A549 (cell line): ENCODE measurements around the gene GATA3. TPM values are rescaled to one million over a fixed set of nuclear protein-coding genes. Genes with fewer than 3 reads are reported as not detected.

Experiments used
- ATAC-seq, 2 experiments: fragments of 200-7000 bp in 1 of 2; fragments of >200 bp in 1 of 2; cut with Nextera tagmentation in 1 of 2; cut with Tn5 transposase in 1 of 2; 3 replicates each; pipeline versions ENCODE4 v1.8.0 to v1.9.1; 2018 to 2020; ENCODE audit warnings: mild to moderate bottlenecking in 1 of 2, moderate library complexity in 1 of 2
- CTCF ChIA-PET: fragments of 300-600 bp; sonication (Branson Sonifier 250); formaldehyde crosslinking; extraction: SDS; loops from one replicate; lab custom pipeline; 2021; ENCODE audit warnings: antibody characterized with exemption, inconsistent platforms; lab: Yijun Ruan, JAX
- POLR2A ChIA-PET: fragments of 350-600 bp; formaldehyde crosslinking; extraction: SDS; loops from one replicate; lab custom pipeline; 2021; ENCODE audit warnings: antibody characterized with exemption, inconsistent platforms; lab: Yijun Ruan, JAX
- DNase-seq, 2 experiments: peaks; one replicate each; pipeline versions ENCODE4 v3.0.0 to v3.0.0-alpha.2; 2011 to 2016; ENCODE audit warnings: low read depth in 1 of 2, low spot score in 1 of 2
- FAIRE-seq: peaks from 2 replicates; lab custom pipeline; 2011; peaks lifted over from hg19 to GRCh38; lab: Jason Lieb, UNC
- H3K27ac ChIP-seq, 2 experiments: fragments of >200 bp; sonication (Bioruptor Twin); formaldehyde crosslinking; 3 replicates each; pipeline ENCODE4 v1.5.1; 2016 to 2017
- H3K4me1 ChIP-seq: fragments of >200 bp; sonication (Bioruptor Twin); formaldehyde crosslinking; 3 replicates; pipeline ENCODE4 v1.6.1; 2016
- H3K4me2 ChIP-seq: fragments of >200 bp; sonication (Bioruptor Twin); formaldehyde crosslinking; 3 replicates; pipeline ENCODE4 v1.6.1; 2016
- H3K4me3 ChIP-seq: fragments of >200 bp; sonication (Bioruptor Twin); formaldehyde crosslinking; 3 replicates; pipeline ENCODE4 v1.5.1; 2016
- H3K9me3 ChIP-seq: fragments of >200 bp; sonication (Bioruptor Twin); formaldehyde crosslinking; 3 replicates; pipeline ENCODE4 v1.6.1; 2016
- ATOH8 ChIP-seq: fragments of 250-450 bp; sonication (Bioruptor Pico); IDR thresholded peaks from 2 replicates; pipeline ENCODE4 v1.5.0; 2020; ENCODE audit warnings: low read depth, mild to moderate bottlenecking, moderate library complexity
- BHLHE40 ChIP-seq: IDR thresholded peaks from 2 replicates; pipeline ENCODE4 v1.6.1; 2012; ENCODE audit warnings: low read depth, low read length, inconsistent platforms
- CEBPB ChIP-seq, 2 experiments: fragments of >200 bp in 1 of 2; sonication (Bioruptor Twin) in 1 of 2; formaldehyde crosslinking in 1 of 2; IDR thresholded peaks; 2 replicates each; pipeline ENCODE4 v1.6.1; 2012 to 2016
- EHMT2 ChIP-seq: fragments of 200-600 bp; sonication (generic); IDR thresholded peaks from 2 replicates; pipeline ENCODE4 v1.6.1; 2016; ENCODE audit warnings: antibody characterized with exemption, low read depth, mild to moderate bottlenecking, moderate library complexity
- EP300 ChIP-seq, 2 experiments: fragments of >200 bp; sonication (Bioruptor Twin); formaldehyde crosslinking; IDR thresholded peaks; 2 replicates in 1 of 2; 3 replicates in 1 of 2; pipeline ENCODE4 v1.6.1; 2016 to 2017
- ESRRA ChIP-seq: fragments of 150-350 bp; IDR thresholded peaks from 2 replicates; pipeline ENCODE4 v1.6.1; 2014; ENCODE audit warnings: mild to moderate bottlenecking, low read length, borderline replicate concordance
- FOSL2 ChIP-seq, 2 experiments: fragments of 450-650 bp in 1 of 2; fragments of >200 bp in 1 of 2; sonication (Bioruptor Twin) in 1 of 2; formaldehyde crosslinking; IDR thresholded peaks; 2 replicates each; pipeline versions ENCODE4 v1.5.0 to v1.6.1; 2016 to 2020; ENCODE audit warnings: mild to moderate bottlenecking in 1 of 2, moderate library complexity in 1 of 2
- FOXS1 ChIP-seq: fragments of 250-450 bp; sonication (Bioruptor Pico); IDR thresholded peaks from 2 replicates; pipeline ENCODE4 v1.5.0; 2020; ENCODE audit warnings: mild to moderate bottlenecking, moderate library complexity
- HOXB13 ChIP-seq: fragments of 250-450 bp; sonication (Bioruptor Pico); IDR thresholded peaks from 2 replicates; pipeline ENCODE4 v1.5.0; 2020; ENCODE audit warnings: low read depth, mild to moderate bottlenecking, moderate library complexity
- JUNB ChIP-seq: fragments of >200 bp; sonication (Bioruptor Twin); formaldehyde crosslinking; IDR thresholded peaks from 2 replicates; pipeline ENCODE4 v1.6.1; 2016
- MAX ChIP-seq: IDR thresholded peaks from 2 replicates; pipeline ENCODE4 v1.6.1; 2012
- MAZ ChIP-seq: fragments of 150-350 bp; IDR thresholded peaks from 2 replicates; pipeline ENCODE4 v1.6.1; 2014; ENCODE audit warnings: antibody characterized with exemption, low read depth, low read length, borderline replicate concordance
- NFE2L2 ChIP-seq: fragments of 150-350 bp; conservative IDR thresholded peaks from 2 replicates; pipeline ENCODE4 v1.6.1; 2014; ENCODE audit warnings: low read length
- NPAS2 ChIP-seq: fragments of 250-450 bp; sonication (Bioruptor Pico); IDR thresholded peaks from 2 replicates; pipeline ENCODE4 v1.8.0; 2022; ENCODE audit warnings: mild to moderate bottlenecking, moderate library complexity, borderline replicate concordance
- NR3C1 ChIP-seq: fragments of >200 bp; sonication (Bioruptor Twin); formaldehyde crosslinking; IDR thresholded peaks from 3 replicates; pipeline ENCODE4 v1.6.1; 2017
- POLR2A ChIP-seq: IDR thresholded peaks from 2 replicates; pipeline ENCODE4 v1.6.1; 2012; ENCODE audit warnings: mild to moderate bottlenecking, low read length
- RARB ChIP-seq: fragments of 250-450 bp; sonication (Bioruptor Pico); IDR thresholded peaks from 2 replicates; pipeline ENCODE4 v1.8.0; 2021; ENCODE audit warnings: mild to moderate bottlenecking, moderate library complexity
- RCOR1 ChIP-seq: fragments of 150-350 bp; IDR thresholded peaks from 2 replicates; pipeline ENCODE4 v1.6.1; 2014; ENCODE audit warnings: antibody characterized with exemption, low read length, low read depth
- REST ChIP-seq: fragments of 200-600 bp; sonication (generic); IDR thresholded peaks from 2 replicates; pipeline ENCODE4 v1.6.1; 2016; ENCODE audit warnings: antibody characterized with exemption, mild to moderate bottlenecking, moderate library complexity
- RFX5 ChIP-seq: fragments of 450-650 bp; IDR thresholded peaks from 2 replicates; pipeline ENCODE4 v1.7.1; 2014; ENCODE audit warnings: antibody characterized with exemption, mild to moderate bottlenecking, moderate library complexity
- SMC3 ChIP-seq: fragments of >200 bp; sonication (Bioruptor Twin); formaldehyde crosslinking; IDR thresholded peaks from 3 replicates; pipeline ENCODE4 v1.6.1; 2018; ENCODE audit warnings: inconsistent platforms
- SREBF2 ChIP-seq: fragments of 450-650 bp; IDR thresholded peaks from 2 replicates; pipeline ENCODE4 v1.6.1; 2014; ENCODE audit warnings: mild to moderate bottlenecking, moderate library complexity
- TP53 ChIP-seq: fragments of 250-450 bp; sonication (Bioruptor Pico); IDR thresholded peaks from 2 replicates; pipeline ENCODE4 v1.5.0; 2021; ENCODE audit warnings: mild to moderate bottlenecking, moderate library complexity
- ZFP36 ChIP-seq: fragments of 450-650 bp; IDR thresholded peaks from 2 replicates; pipeline ENCODE4 v1.6.1; 2014; ENCODE audit warnings: borderline replicate concordance; ENCODE audit not compliant: partially characterized antibody
- ZNF302 ChIP-seq: fragments of 250-450 bp; sonication (Bioruptor Pico); IDR thresholded peaks from 2 replicates; pipeline ENCODE4 v1.9.0; 2021; ENCODE audit warnings: inconsistent platforms, mild to moderate bottlenecking, moderate library complexity
- WGBS: methylation state at CpG from one replicate; pipeline ENCODE4 v1.1.6; 2017; ENCODE audit errors: missing lambda C conversion rate; 5-methylcytosine and 5-hydroxymethylcytosine counted together
- polyA plus RNA-seq, 4 experiments: library from polyadenylated mRNA; depleted of rRNA in 3 of 4; stranded (reverse); fragments of >200 nt; fragmentation: RNase III in 1 of 4; extraction: RNeasy Plus Mini Kit Qiagen cat#74134 plus additional on column Dnase treatment in 1 of 4; gene quantifications; 2 replicates in 3 of 4; 3 replicates in 1 of 4; pipeline ENCODE4 v1.2.3, GENCODE V29; 2011 to 2017
- TF ChIP-seq, protein P1 (sequence below): fragments of >200 bp; sonication (Bioruptor Twin); formaldehyde crosslinking; IDR thresholded peaks from 3 replicates; pipeline ENCODE4 v1.6.1; 2016
- TF ChIP-seq, protein P2 (sequence below): fragments of >200 bp; sonication (Bioruptor Twin); formaldehyde crosslinking; IDR thresholded peaks from 3 replicates; pipeline ENCODE4 v1.5.1; 2016
- TF ChIP-seq, protein P3 (sequence below): fragments of 450-650 bp; IDR thresholded peaks from 2 replicates; pipeline ENCODE4 v1.6.1; 2014; ENCODE audit warnings: antibody characterized with exemption

GATA3 gene
- polyA plus RNA-seq, 2 of the 4 experiments (the other 2 are of a cell fraction) = 1.3 to 3.5 TPM

DNA sequence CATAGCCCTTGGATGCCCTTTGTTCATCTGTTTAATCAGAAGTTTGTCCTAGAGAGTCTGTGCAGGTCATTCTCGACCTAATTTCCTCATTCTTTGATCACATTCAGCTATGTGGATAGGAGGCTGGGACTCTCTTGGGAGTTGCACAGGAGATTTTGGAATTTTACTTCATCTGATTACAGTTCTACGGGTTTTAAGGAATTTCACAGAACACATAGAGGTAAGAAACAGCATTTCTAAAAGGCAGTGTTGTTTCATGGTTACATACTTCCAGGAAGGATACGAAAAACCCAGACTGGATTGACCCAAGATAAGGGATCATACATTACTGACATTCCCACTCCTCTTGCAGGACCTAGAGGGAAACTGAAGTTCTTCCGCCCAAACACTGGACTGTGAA is 45.9 kb downstream of the GATA3 start:
- FAIRE-seq = no peak
- no peak overlapping the region for H3K4me2 ChIP-seq
- no peak overlapping the region for H3K4me3 ChIP-seq
- no peaks in the 10 kb centered on the region for H3K4me1 ChIP-seq
- no peak for DNase-seq
- ChIA-PET CTCF (interaction anchor here (1.2 kb wide), 1 partner anchor 9 kb away, joined by 5 read pairs; no protein-coding TSS in a partner anchor), POLR2A (no interaction called here)
- no peak; a peak in 1 of 6 replicates for ATAC-seq
- no peak overlapping the region for H3K27ac ChIP-seq
- WGBS = 67% methylated on average over 4 of the region's 4 CpGs
- H3K9me3 ChIP-seq = no peaks in the 10 kb centered on the region
- TF ChIP-seq POLR2A = no peak
- no peak for TF ChIP-seq RCOR1
- no peak for TF ChIP-seq MAZ
- no peak for TF ChIP-seq NPAS2
- TF ChIP-seq ZNF302 (CRISPR knock-in tag) = no peak
- TF ChIP-seq, protein P1, sequence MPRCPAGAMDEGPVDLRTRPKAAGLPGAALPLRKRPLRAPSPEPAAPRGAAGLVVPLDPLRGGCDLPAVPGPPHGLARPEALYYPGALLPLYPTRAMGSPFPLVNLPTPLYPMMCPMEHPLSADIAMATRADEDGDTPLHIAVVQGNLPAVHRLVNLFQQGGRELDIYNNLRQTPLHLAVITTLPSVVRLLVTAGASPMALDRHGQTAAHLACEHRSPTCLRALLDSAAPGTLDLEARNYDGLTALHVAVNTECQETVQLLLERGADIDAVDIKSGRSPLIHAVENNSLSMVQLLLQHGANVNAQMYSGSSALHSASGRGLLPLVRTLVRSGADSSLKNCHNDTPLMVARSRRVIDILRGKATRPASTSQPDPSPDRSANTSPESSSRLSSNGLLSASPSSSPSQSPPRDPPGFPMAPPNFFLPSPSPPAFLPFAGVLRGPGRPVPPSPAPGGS = no peak
- TF ChIP-seq EP300 (IDR thresholded peaks at IDR 0.05) = no peak
- no peak for TF ChIP-seq FOSL2 (IDR thresholded peaks at IDR 0.05)
- TF ChIP-seq FOSL2 (CRISPR knock-in tag; IDR thresholded peaks at IDR 0.05) = no peak
- TF ChIP-seq JUNB = no peak
- no peak for TF ChIP-seq SMC3
- TF ChIP-seq ATOH8 (CRISPR knock-in tag) = no peak
- no peak for TF ChIP-seq REST
- TF ChIP-seq TP53 (CRISPR knock-in tag) = no peak
- no peak for TF ChIP-seq MAX
- TF ChIP-seq NR3C1 = no peak
- TF ChIP-seq ESRRA = no peak
- TF ChIP-seq CEBPB (IDR thresholded peaks at IDR 0.05) = no peak
- TF ChIP-seq, protein P2, sequence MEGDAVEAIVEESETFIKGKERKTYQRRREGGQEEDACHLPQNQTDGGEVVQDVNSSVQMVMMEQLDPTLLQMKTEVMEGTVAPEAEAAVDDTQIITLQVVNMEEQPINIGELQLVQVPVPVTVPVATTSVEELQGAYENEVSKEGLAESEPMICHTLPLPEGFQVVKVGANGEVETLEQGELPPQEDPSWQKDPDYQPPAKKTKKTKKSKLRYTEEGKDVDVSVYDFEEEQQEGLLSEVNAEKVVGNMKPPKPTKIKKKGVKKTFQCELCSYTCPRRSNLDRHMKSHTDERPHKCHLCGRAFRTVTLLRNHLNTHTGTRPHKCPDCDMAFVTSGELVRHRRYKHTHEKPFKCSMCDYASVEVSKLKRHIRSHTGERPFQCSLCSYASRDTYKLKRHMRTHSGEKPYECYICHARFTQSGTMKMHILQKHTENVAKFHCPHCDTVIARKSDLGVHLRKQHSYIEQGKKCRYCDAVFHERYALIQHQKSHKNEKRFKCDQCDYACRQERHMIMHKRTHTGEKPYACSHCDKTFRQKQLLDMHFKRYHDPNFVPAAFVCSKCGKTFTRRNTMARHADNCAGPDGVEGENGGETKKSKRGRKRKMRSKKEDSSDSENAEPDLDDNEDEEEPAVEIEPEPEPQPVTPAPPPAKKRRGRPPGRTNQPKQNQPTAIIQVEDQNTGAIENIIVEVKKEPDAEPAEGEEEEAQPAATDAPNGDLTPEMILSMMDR = no peak
- no peak for TF ChIP-seq SREBF2

GRCh38 chr10:8102708-8103401 is 48.4 kb downstream of the GATA3 start:
- no peak for ATAC-seq
- ChIA-PET POLR2A (no interaction called here), CTCF (no interaction called here)
- DNase-seq = no peak
- Histone ChIP-seq H3K4me1 (no peaks in the 10 kb centered on the region), H3K27ac (no peak overlapping the region), H3K4me3 (no peak overlapping the region), H3K9me3 (no peaks in the 10 kb centered on the region), H3K4me2 (no peak overlapping the region)
- FAIRE-seq = no peak
- 65% methylated on average over 4 of the region's 13 CpGs for WGBS
- TF ChIP-seq HOXB13 (CRISPR knock-in tag) (no peak), NFE2L2 (no peak), FOXS1 (CRISPR knock-in tag) (no peak), RFX5 (no peak), EP300 (IDR thresholded peaks at IDR 0.05) (no peak), RARB (CRISPR knock-in tag) (no peak), EHMT2 (no peak), FOSL2 (IDR thresholded peaks at IDR 0.05) (no peak), FOSL2 (CRISPR knock-in tag; IDR thresholded peaks at IDR 0.05) (no peak), NR3C1 (no peak), ZFP36 (no peak), BHLHE40 (no peak)
- TF ChIP-seq, protein P3, sequence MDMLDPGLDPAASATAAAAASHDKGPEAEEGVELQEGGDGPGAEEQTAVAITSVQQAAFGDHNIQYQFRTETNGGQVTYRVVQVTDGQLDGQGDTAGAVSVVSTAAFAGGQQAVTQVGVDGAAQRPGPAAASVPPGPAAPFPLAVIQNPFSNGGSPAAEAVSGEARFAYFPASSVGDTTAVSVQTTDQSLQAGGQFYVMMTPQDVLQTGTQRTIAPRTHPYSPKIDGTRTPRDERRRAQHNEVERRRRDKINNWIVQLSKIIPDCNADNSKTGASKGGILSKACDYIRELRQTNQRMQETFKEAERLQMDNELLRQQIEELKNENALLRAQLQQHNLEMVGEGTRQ = no peak
- TF ChIP-seq, protein P1 = no peak
